HG02678 (cell line): Measurements from ENCODE around the gene SENP3.

ENCODE experiments used
- ATAC-seq: cut with Tn5 transposase; IDR thresholded peaks from one replicate; pipeline ENCODE4 v1.9.1; 2021; ENCODE audit warnings: mild to moderate bottlenecking, moderate library complexity; ENCODE audit not compliant: unreplicated experiment

SENP3 gene

DNA sequence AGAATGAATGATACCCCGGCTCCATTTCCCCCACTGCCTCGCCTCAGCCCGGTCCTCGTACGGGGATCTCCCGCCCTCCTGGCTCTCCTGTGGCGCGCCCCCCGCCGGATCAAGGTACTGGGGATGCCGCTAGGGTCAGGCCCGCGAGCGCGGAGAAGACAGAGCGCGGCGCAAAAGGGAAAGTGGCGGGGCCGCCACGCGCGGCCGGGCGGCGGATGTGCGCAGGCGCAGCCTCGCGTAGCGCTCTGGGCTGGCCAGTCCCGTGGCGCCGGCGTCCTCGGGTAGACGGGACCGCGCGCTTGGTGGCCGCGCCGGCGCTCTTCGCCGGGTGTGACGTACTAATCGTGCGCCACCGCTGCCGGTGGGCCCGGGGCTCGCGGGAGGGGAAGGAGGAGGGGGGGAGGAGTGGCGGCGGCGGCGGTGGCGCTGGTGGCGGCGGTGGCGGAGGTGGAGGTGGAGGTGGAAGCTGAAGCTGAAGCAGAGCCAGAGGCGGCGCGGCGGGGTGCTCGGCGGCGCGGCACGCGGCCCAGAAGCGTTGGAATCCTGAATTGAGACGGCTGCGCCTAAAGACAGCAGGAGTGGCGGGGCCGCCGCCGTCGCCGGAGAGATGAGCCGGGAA lies at the start of gene SENP3:
Gene SENP3, plus strand, starts transcription at position 331 of the 619 bp plus-strand sequence. CDS start 1,158 bp downstream, outside the sequence.
- ATAC-seq: peak; percentile 63

- ATAC-seq: no peak
Measured at GRCh38 chr17:7512105-7512504, 49.6 kb upstream of the SENP3 start.

- no peak for ATAC-seq
Measured at GRCh38 chr17:7512824-7513540, 48.7 kb upstream of the SENP3 start.

GRCh38 chr17:7513850-7514419 lies 47.8 kb upstream of the SENP3 start:
- no peak for ATAC-seq

DNA sequence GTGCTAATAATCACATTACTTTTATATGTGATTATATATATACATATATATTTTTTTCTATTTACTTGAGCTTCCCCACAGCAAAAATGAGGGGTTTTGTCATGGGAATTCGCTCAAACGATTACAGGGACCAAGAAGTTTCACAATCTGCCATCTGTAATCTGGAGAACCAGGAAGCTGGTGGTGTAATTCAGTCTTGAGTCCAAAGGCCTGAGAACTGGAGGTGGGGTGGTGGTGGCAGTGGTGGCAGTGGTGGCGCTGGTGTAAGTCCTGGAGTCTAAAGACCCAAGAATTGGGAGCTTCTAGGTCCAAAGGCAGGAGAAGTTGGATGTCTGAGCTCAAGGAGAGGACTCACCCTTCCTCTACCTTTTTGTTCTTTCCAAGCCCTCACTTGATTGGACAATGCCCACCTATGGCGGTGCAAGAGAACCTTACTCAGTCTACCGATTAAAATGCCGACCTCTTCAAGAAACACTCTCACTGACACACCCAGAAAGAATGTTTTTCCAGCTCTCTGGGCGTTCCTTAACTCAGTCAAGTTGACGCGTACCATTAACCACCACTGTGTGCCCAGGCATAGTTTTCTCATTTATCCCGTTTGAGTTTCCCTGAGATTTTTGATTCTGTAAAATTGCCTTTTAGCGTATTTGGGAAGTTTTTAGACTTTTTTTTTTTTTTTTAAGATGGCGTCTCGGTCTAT lies 45.7 kb upstream of the SENP3 start:
- no peak for ATAC-seq

- ATAC-seq: no peak
Measured at GRCh38 chr17:7523033-7523432, 38.7 kb upstream of the SENP3 start.

- no peak for ATAC-seq
Measured at GRCh38 chr17:7528842-7529241, 32.9 kb upstream of the SENP3 start.

GRCh38 chr17:7530023-7530900 lies 31.5 kb upstream of the SENP3 start:
- no peak for ATAC-seq

DNA sequence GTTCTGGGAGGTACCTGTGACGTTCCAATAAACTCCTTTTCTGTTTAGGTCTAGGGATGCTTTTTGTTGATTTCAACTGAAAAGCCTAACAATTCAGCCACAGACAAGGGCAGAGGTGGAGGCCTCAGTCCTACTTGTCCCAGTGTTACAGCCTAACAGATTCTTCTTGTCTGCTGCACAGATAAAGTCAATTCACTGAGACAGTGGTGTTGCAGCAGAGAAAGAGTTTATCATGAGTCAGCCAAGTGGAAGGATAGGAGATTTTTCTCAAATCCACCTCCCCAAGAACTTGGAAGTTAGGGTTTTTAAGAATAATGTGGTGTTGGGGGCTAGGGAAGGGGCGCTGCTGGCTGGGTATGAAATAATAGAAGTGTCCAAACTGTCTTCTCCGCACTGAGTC lies 23.7 kb upstream of the SENP3 start:
- no peak for ATAC-seq

DNA sequence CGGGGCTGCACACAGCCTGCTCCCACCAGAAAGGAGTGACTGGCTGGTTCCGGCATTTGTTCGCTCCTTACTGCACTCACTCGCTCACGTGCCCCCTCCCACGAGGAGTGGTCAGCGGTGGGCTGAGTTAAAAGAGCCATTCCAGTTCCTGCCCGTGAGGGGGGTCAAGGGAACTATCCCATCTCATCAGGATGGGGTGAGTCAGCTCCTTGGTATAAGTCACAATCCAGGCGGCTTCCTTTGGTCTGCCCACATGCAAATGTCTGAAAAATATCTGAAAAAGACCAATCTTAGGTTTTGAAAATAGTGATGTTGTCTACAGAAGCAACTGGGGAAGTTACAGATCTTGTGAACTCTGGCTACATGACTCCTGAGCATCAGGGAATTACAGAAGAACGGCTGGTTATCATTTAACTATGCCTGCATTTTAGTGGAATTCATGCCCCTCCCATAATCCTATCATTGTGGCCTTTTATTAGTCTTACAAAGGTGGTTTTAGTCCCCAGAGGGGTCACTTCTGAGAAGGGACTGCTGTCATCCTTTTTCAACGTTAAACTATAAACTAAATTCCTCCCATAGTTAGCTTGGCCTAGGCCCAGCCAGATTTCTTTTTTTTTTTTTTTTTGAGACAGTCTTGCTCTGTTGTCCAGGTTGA lies 22.7 kb upstream of the SENP3 start:
- ATAC-seq: no peak

DNA sequence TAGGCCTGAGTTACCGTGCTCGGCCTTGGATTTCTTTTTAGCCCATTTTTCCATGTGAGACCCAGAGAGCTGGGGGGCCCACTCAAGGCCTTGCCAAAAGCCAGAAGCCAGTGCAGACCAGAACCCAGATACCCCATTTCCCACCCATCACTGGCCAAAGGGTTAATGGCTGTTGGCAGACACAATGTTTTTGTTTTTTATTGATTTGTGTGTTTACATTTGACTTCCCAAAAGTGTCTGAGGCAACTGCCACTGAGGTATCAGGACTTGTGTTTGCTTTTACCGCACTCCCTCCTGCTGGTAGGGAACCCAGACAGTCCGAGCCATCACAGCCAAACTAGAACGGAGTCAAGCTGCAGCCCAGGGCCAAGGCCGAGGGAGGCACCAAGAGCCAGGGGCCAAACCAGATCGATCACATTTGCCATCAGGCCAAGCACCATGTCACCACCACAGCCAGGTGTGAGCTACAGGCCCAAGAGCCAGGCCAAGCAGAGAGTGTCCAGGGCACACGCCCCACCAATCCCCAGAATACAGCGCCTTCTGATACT lies 20.6 kb upstream of the SENP3 start:
- ATAC-seq: no peak

DNA sequence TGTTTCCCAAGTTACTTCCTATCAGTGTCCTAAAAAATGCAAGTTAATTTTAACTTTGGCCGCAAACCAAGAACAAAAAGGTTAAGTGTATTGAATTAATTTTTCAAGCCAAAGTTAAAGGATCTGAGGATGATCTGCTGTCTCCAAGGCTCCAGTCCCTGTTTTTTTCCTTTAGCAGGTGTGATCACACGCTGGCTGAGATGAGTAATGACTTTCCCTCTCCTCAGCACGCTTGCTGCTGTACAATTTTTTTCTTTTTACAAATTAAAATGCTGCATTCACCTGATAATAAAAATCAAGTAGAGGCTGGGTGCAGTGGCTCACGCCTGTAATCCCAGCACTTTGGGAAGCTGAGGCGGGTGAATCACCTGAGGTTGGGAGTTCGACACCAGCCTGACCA lies 16.8 kb upstream of the SENP3 start:
- ATAC-seq: no peak

- ATAC-seq: no peak
Measured at GRCh38 chr17:7548585-7549400, 12.9 kb upstream of the SENP3 start, which contains the start of gene TNFSF12. Gene TNFSF12, plus strand, starts transcription at chr17:7549058. Its CDS starts 96 bp downstream, at chr17:7549154.

GRCh38 chr17:7549401-7550055 lies 12.2 kb upstream of the SENP3 start:
- no peak for ATAC-seq

DNA sequence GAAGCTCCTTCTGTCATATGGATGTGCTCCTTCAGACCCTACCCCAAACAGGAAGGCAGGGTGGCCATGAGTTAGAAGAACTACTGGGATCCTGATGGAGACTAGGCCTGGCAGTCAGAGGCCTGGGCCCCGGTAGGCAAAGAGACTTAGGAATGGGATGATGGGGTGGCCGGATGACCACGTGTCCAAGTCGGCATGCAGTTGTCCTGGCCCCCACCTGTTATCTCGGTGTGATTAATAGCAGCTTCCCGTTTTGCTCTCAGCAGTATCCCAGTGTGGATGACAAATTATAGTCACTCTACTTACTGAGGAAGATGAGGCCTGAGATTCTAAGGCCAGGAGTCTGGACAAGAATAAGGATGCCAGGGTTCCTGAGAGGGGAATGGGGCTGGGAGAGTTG lies 11.4 kb upstream of the SENP3 start:
- ATAC-seq: no peak

DNA sequence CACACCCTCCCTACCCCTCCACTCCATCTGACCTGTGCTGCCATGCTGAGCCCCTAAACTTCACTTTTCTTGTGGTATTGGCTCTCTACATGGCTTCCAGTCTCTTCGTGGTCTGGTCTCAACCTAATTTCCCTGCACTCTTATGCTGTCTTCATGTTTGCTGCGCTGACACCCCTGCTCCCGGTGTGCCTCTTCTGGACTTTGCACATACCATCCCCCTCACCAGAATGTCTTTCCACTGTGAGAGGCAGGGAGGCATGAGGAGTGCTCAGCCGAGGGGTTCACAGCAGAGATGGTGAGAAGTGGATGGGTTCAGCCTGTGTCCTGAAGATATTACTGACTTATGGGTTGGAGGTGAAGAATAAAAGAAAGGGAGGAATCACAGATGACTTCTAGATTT lies 10.3 kb upstream of the SENP3 start:
- no peak for ATAC-seq

GRCh38 chr17:7552621-7553051 lies 9.1 kb upstream of the SENP3 start:
- ATAC-seq: peak; percentile 66

DNA sequence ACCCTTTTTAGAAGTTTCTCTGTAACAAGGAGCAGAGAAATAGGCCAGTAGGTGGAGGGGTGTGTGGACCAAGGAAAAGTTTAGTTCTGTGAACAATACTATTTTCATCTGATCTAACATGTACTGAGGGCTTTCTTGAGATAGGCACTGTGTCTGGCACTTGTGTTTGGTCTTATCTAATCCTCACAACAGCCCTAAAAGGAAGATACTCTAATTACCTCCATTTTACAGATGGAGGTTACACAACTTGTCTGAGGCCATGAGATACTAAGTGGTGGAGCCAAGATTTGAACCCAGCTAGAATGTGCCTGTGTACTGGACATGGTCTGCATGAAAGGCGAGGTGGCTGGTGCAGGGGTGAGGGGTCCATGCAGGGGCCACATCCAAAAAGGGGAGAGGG lies 8.4 kb upstream of the SENP3 start:
- no peak for ATAC-seq
